Measurements from ENCODE around the gene WBP1L.
"Not testable (repeated sequence)": the region's sequence is repeated elsewhere in the genome, so short reads cannot be mapped to it uniquely, and the experiment has no call there.

Gene WBP1L

GRCh38 chr10:102743588-102744373 is at the start of gene WBP1L:
TSS of gene WBP1L (plus strand) at chr10:102743948. CDS start at chr10:102744054, 106 bp downstream.
- H3K4me3 ChIP-seq (replicated peaks in 1 of 2; ENCODE audit: low read depth in 2 of 2, low read length in 2 of 2) = peak within 1 kb of the TSS; percentile 98 to 99

GRCh38 chr10:102695401-102695800 is 48.3 kb upstream of the WBP1L start:
- H3K4me3 ChIP-seq (replicated peaks in 1 of 2; ENCODE audit: low read depth in 2 of 2, low read length in 2 of 2) = not testable (repeated sequence)

More at GRCh38 chr10:102743588-102744373, at the start of gene WBP1L:
- TF ChIP-seq CTCF (IDR thresholded peaks at IDR 0.05; ENCODE audit: low read depth, low read length) = no peak
- DNase-seq (ENCODE audit: low read depth in 2 of 2) = peak; percentile 100

GRCh38 chr10:102696736-102697135 is 47.0 kb upstream of the WBP1L start:
- DNase-seq (ENCODE audit: low read depth in 2 of 2) = no peak
- no peak overlapping the region for H3K4me3 ChIP-seq (replicated peaks in 1 of 2; ENCODE audit: low read depth in 2 of 2, low read length in 2 of 2)
- no peak for TF ChIP-seq CTCF (IDR thresholded peaks at IDR 0.05; ENCODE audit: low read depth, low read length)

More at GRCh38 chr10:102695401-102695800, 48.3 kb upstream of the WBP1L start:
- DNase-seq (ENCODE audit: low read depth in 2 of 2) = not testable (repeated sequence)

GRCh38 chr10:102698894-102699293 is 44.9 kb upstream of the WBP1L start:
- no peak overlapping the region for H3K4me3 ChIP-seq (replicated peaks in 1 of 2; ENCODE audit: low read depth in 2 of 2, low read length in 2 of 2)
- no peak for TF ChIP-seq CTCF (IDR thresholded peaks at IDR 0.05; ENCODE audit: low read depth, low read length)
- DNase-seq (ENCODE audit: low read depth in 2 of 2) = no peak

- H3K4me3 ChIP-seq (replicated peaks in 1 of 2; ENCODE audit: low read depth in 2 of 2, low read length in 2 of 2) = no peak overlapping the region
- TF ChIP-seq CTCF (IDR thresholded peaks at IDR 0.05; ENCODE audit: low read depth, low read length) = no peak
- DNase-seq (ENCODE audit: low read depth in 2 of 2) = no peak
These were observed 42.5 kb upstream of the WBP1L start for GRCh38 chr10:102701272-102701671.

- H3K4me3 ChIP-seq (replicated peaks in 1 of 2; ENCODE audit: low read depth in 2 of 2, low read length in 2 of 2) = no peak overlapping the region
- TF ChIP-seq CTCF (IDR thresholded peaks at IDR 0.05; ENCODE audit: low read depth, low read length) = no peak
- no peak for DNase-seq (ENCODE audit: low read depth in 2 of 2)
These were observed 42.0 kb upstream of the WBP1L start for GRCh38 chr10:102701796-102702195.

GRCh38 chr10:102702742-102703141 is 41.0 kb upstream of the WBP1L start:
- no peak for TF ChIP-seq CTCF (IDR thresholded peaks at IDR 0.05; ENCODE audit: low read depth, low read length)
- no peak for DNase-seq (ENCODE audit: low read depth in 2 of 2)
- H3K4me3 ChIP-seq (replicated peaks in 1 of 2; ENCODE audit: low read depth in 2 of 2, low read length in 2 of 2) = no peak overlapping the region
